Ishikawa (cell line): ENCODE measurements around the gene CD52.

ENCODE experiments used
- CREB1 ChIP-seq: IDR thresholded peaks from 2 replicates; pipeline ENCODE4 v1.6.1; 2012; ENCODE audit warnings: low read depth
- EP300 ChIP-seq: IDR thresholded peaks from 2 replicates; pipeline ENCODE4 v1.6.1; 2012; ENCODE audit warnings: borderline replicate concordance
- FOXM1 ChIP-seq: IDR thresholded peaks from 2 replicates; pipeline ENCODE4 v1.6.1; 2012; ENCODE audit warnings: low read depth, borderline replicate concordance
- MAX ChIP-seq: IDR thresholded peaks from 2 replicates; pipeline ENCODE4 v1.6.1; 2012
- RAD21 ChIP-seq: IDR thresholded peaks from 2 replicates; pipeline ENCODE4 v1.6.1; 2012; ENCODE audit warnings: low read depth
- REST ChIP-seq: IDR thresholded peaks from 2 replicates; pipeline ENCODE4 v1.6.1; 2012; ENCODE audit warnings: low read depth, mild to moderate bottlenecking
- USF1 ChIP-seq: IDR thresholded peaks from 2 replicates; pipeline ENCODE4 v1.6.1; 2012
- ZBTB7A ChIP-seq: IDR thresholded peaks from 2 replicates; pipeline ENCODE4 v1.6.1; 2012; ENCODE audit warnings: low read depth

- no peak for TF ChIP-seq MAX
- TF ChIP-seq REST: no peak
- no peak for TF ChIP-seq FOXM1
- TF ChIP-seq EP300: no peak
- TF ChIP-seq USF1: no peak
- TF ChIP-seq CREB1: no peak
- TF ChIP-seq RAD21: no peak
- no peak; the same call in 1 of the 2 replicates for TF ChIP-seq ZBTB7A
Observed at GRCh38 chr1:26335774-26336476, 18.2 kb downstream of the CD52 start.
